Stimulated activated naive CD4-positive, alpha-beta T cell treated with Interleukin-2 at 50 U/mL for 16 hours (primary cell): Measurements from ENCODE around the gene GSDMA.

Experiments
- DNase-seq: peaks from one replicate; lab custom pipeline; 2025; lab: John Stamatoyannopoulos, UW

The GSDMA gene

GRCh38 chr17:39962642-39963220 lies at the start of gene GSDMA:
TSS of gene GSDMA (plus strand) at chr17:39963004. CDS start at chr17:39965688, 2,684 bp downstream.
- no peak for DNase-seq

- DNase-seq, result no peak
Observed at GRCh38 chr17:39913989-39914388, 48.8 kb upstream of the GSDMA start.

- no peak for DNase-seq
Observed at GRCh38 chr17:39915559-39915958, 47.2 kb upstream of the GSDMA start.

- no peak for DNase-seq
Observed at GRCh38 chr17:39916918-39917317, 45.9 kb upstream of the GSDMA start.

GRCh38 chr17:39919087-39919683 lies 43.6 kb upstream of the GSDMA start:
- DNase-seq, result no peak

- peak; percentile 62 for DNase-seq
Observed at GRCh38 chr17:39920218-39921210, 42.3 kb upstream of the GSDMA start.

- no peak for DNase-seq
Observed at GRCh38 chr17:39921323-39921722, 41.5 kb upstream of the GSDMA start.

- DNase-seq, result no peak
Observed at GRCh38 chr17:39922006-39922405, 40.8 kb upstream of the GSDMA start.

GRCh38 chr17:39923230-39923629 lies 39.6 kb upstream of the GSDMA start:
- no peak for DNase-seq

- no peak for DNase-seq
Observed at GRCh38 chr17:39923836-39924690, 38.7 kb upstream of the GSDMA start.

- DNase-seq, result no peak
Observed at GRCh38 chr17:39924691-39925055, 38.1 kb upstream of the GSDMA start.

- DNase-seq, result no peak
Observed at GRCh38 chr17:39925282-39926134, 37.3 kb upstream of the GSDMA start.

GRCh38 chr17:39926135-39926587 lies 36.6 kb upstream of the GSDMA start:
- no peak for DNase-seq

- peak; percentile 56 for DNase-seq
Observed at GRCh38 chr17:39926588-39927100, 36.2 kb upstream of the GSDMA start.

- DNase-seq, result peak; percentile 84
Observed at GRCh38 chr17:39927101-39927928, 35.5 kb upstream of the GSDMA start, which contains the start of the genes LRRC3C and ORMDL3. TSS of gene LRRC3C (plus strand) at chr17:39927732. CDS start at chr17:39941524, 13,792 bp downstream. TSS of gene ORMDL3 (minus strand) at chr17:39927601. CDS start at chr17:39924203, 3,398 bp downstream.

GRCh38 chr17:39927929-39928857 lies 34.6 kb upstream of the GSDMA start:
- DNase-seq, result no peak

- no peak for DNase-seq
Observed at GRCh38 chr17:39928858-39929645, 33.8 kb upstream of the GSDMA start.
